Stimulated activated CD4-positive, alpha-beta T cell treated with anti-CD3 and anti-CD28 coated beads, Interleukin-2, amount 100 ng/mL, for 48 hours (primary cell): ENCODE measurements around the gene VIPAS39.

Experiments used
- DNase-seq, 2 donors: peaks; one replicate each; pipeline ENCODE4 v3.0.0-alpha.2; 2020

VIPAS39 gene

DNA sequence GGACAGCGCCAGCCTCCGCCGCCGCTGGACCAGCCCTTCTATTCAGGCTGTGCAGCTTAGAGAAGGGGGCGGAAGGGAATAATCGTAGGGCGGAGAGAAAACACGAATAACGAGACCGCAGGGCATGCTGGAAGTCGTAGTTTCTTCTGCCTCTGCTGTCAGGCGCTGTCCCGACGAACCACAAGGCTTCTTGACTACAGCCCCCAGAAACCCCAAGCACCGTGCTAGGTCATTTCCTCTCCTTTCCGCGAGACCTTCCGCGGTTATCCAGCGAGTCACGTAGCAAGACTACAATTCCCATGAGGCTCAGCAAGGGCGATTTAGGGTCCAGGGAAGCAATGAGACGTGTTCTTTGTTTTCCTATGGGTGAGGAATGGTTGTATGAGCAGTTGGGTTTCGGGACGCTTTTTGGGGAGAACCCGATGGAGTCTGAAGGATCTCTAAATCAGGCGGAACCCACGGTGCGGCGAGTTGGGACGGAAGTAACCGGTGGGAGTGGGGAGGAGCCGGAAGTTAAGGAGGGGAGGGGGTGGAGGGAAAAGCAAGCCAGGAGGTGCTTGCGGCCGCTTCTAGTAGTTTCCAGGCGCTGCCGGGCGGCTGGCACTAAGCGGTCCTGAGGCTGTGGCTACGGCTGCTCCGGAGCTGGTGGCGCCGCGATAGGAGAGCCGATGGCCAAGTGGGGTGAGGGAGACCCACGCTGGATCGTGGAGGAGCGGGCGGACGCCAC, at the start of gene VIPAS39, which contains the start of gene AHSA1:
VIPAS39 (minus strand) TSS at position 80 of the 727 bp plus-strand sequence. CDS start 3,499 bp downstream, outside the sequence.
AHSA1 (plus strand) TSS at position 572 of the 727 bp plus-strand sequence; CDS start at position 669, 97 bp downstream.
- DNase-seq, result peak; percentile 78 to 84

DNA sequence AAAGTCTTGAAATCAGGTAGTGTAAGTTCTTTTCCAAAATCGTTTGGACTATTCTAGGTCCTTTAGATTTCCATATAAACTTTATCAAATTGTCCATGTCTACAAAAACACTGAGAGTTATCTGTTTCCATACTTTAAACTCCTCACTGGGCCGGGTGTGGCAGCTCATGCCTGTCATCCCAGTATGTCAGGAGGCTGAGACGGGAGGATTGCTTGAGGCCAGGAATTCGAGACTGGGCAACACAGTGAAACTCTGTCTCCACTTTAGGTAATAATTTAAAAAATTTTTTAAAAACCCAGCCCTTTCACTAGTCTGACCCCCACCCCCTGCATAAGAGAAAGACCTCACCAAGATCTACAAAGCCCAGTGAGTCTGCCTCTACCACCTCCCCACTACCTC, 47.6 kb upstream of the VIPAS39 start:
- no peak for DNase-seq

DNA sequence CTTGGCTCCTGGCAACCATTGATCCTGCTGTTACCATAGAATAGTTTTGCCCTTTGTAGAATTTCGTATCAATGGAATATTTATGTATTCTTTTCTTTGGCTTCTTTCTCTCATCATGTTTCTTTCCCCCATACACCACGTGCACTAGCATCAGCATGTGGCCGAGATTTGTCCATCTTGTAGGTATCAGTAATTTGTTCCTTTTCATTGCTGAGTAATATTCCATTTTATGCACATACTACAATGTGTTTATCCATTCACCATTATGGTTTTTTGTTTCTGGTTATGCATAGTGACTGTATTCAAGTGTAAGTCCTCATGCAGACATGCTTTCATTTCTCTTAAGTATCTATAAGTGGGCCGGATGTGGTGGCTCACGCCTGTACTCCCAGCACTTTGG, 45.7 kb upstream of the VIPAS39 start:
- DNase-seq, result no peak

DNA sequence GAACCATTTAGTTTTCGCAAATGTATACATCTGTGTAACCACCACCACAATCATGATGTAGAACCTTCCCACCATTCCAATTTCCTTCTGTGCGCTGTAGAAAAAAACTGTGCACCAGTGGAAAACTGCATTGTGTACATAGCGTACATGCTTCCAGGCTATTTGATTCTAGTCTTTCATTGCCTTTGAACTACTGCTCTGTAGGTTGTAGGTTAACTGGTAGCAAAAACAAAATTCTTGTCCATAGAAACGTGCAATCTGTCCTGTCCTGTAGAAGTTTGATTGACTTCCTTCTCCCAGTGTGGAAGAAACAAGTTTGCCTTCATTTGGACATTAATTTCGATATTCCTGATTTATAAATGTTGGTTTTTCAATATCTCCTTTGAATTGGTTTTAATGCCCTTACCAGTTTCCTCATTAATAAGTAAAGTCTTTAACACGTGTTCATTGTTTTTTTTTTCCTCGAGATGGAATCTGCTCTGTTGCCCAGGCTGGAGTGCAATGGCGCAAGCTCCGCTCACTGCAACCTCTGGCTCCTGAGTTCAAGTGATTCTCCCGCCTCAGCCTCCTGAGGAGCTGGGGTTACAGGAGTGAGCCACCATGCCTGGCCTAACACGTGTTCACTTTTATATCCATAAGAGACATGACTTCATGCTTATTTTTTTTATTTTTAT, 44.8 kb upstream of the VIPAS39 start:
- DNase-seq, result no peak

DNA sequence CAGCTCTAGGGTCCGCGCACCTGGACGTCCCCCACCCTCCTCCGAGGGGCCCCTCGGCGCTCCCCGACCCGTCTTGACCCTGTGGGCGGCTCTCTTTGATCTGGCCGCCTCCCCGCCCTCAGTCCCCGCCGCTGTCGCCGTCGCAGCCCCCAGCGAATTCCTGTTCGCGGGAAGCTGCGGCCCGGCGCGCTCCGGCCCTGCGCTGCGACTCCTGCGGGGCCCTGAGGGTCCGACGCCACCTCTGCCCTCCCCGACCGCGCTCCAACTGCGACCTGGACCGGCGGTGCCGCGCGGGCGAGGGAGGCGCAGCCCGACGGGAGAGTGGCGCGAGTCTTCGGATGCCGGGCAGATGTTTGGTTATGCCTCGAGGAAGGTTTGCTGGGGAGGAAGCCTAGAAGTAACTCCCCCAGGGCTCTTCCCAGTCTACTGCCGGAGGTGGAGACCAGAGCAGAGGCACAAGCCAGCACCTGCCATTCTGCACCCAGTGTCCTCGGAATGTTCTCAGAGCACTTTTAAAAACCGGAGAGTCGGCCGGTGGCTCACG, 41.7 kb upstream of the VIPAS39 start:
- DNase-seq, result no peak

DNA sequence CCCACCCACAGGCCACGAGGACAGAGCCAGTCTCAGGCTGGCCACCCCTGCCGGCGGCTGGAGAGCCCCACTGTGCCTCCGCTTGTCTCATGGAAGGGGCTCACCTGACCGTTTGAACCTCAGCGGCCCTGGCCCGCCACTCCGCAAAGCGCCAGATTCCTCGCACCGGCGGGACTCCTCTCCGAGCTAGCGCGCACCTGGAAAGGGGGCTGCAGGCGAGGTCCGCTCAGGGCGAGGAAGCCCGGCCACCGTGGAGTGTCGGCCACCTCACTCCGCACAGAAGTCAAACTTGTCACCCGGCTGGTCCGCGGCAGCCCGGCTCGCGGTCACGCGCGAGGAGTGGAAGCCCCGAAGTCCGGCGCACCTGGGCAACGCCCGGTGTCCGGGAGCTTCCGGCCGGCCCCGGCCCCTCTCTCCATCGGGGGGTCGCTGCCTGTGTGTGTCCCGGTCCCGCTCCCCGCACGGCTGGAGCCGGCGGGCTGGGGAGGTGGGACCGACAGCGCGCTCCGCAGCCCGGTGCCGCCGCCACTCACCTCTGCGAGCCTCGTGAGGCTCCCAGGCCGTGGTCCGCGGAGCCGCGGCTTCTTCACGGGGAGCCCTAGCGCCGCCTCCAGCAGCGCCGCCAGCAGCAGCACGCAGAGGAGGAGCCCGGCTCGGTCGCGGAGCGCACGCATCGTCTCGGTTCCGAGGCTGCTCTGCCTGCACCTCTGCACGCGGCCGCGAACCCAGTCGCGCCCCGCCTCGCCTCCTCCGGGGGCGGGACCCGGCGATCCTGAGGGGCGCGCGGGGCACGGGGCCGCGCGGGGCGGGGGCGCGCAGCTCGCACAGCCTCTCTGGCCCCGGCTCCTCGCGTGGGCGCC, 40.9 kb upstream of the VIPAS39 start, which contains the start of gene ISM2:
ISM2 (minus strand) TSS at position 697 of the 860 bp plus-strand sequence; CDS start at position 674, 23 bp downstream.
- peak; percentile 26 to 36 for DNase-seq

DNA sequence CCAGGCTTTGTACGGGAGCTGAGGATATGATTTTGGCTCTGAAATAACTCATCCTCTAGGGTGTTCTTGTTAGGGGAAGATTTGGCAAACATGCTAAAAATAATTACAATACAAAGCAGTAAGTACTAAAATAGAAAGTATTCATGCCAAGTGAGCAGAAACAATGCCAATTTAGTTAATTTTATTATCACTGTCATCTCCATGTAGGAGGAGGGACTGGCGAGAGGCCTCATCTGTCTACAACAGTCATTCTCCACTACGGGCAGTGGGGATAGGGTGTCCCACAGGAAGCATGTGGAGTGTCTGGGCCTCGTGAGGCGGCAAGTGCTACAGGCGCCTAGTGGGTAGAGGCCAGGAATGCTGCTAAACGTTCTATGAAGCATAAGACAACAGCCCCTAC, 37.9 kb upstream of the VIPAS39 start:
- DNase-seq, result no peak

DNA sequence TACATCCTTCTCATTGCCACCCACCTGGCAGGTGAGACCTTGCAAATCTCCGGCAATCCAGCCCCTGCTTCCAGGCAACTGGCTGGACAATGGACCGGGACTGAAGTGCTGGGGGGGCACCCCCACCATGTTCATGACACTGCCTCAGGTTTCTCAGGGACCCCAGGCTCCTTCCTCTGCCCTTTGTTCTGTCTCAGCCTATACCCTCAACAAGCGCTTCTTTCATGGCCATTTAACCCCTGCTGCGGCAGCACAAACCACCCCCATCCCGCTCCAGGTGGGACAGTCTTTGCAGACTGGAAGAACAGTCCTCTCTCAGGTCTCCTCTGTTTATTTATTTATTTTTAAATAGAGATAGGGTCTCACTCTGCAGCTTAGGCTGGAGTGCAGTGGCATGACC, 33.7 kb upstream of the VIPAS39 start:
- DNase-seq, result no peak

DNA sequence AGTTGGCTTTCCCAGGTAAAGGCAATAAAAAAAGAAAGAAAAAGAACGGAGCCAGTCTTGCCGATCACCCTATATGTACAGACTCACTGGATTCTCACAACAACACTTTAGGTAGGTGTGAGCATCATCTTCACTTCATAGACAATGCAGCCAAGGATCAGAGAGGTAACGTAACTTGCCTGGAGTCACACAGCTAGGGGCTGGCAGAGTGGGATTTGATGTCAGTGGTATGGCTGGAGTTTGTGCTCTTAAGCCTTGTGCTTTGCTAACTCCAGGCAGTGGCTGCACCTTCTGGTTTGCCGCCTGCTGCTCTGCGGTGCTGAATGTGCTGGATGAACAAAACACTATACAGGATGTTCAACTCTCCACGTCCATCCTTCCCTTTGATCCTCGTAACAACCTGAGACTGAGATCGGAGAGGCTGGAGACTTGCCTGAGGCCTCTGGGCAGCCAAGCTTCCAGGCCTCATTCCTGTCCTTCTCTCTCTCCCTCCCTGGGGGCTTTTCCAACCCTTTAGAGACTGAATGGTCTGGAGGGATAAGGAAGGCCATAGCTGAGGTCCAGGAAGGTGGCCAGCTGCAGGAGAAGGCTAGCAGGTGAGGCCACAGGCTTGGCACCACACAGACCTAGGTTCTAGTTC, 33.1 kb upstream of the VIPAS39 start:
- DNase-seq, result no peak

DNA sequence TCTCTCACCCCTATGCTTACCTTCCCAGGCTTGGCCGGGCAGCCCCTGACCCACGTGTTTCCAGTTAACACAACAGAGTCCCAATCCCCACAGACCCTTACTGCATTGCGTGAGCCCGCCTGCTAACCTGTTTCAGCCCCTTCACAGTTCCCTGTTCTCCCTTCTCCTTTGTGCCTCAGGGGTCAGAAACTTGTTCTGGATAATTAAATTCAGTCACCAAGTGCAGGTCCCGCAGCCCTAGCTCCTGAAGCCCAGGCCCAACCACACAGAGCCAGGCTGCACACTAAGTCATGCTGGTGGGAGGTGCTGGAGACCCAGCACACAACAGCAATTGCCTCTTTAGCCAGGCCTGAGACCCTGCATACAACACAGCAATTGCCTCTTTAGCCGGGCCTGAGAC, 31.6 kb upstream of the VIPAS39 start:
- no peak for DNase-seq

DNA sequence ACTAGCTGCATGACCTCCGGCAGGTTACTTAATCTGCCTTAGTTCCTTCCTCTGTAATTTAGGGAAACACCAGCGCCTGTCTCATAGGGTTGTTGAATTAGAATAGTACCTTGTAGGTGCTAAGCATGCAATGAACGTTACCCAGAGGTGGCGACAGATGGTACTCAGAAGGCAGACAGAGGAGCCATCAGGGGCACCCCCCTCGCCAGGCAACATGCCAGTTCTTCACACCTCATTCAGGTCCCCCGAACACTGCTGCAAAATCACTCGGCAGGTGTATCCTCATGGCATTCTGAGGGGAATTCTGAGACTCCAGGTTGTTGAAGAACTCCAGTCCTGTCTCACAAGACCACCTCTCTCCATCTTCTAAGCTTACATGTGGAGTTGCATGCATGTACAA, 31.2 kb upstream of the VIPAS39 start:
- DNase-seq, result no peak

DNA sequence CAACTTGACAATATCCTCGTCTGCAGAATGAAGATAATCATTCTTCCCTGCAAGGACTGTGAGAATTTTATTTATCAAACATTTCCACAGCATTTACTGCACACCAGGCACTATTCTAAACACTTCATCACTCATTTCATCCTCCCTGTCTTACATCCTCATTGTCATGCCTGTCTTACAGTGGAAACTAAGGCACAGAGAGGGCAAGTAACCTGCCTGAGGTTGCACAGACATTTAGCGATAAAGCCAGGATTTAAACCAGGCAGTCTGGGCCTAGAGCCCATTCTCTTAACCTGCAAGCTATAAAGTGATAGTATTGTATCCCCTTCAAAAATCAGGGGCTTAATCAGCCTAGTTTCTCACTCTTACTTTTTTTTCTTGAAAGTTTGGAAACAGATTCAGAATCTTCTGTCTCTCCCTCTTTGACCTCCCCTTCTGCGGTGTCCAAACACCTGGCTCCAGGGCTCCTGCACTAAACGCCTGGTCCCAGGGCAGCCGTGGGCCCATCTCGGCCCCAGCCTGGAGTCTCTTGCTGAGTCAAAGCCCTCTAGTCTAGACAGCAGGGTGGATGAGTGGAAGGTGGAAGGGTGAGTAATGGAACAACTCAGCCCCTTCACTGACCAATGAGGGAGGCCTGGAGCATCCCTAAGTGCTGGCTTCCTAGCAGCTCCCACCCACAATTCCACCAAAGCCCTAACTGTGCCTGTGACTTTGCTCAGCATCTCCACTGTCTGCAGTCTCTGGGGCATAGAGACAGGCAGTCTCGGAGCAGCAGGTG, 28.7 kb upstream of the VIPAS39 start:
- no peak for DNase-seq

DNA sequence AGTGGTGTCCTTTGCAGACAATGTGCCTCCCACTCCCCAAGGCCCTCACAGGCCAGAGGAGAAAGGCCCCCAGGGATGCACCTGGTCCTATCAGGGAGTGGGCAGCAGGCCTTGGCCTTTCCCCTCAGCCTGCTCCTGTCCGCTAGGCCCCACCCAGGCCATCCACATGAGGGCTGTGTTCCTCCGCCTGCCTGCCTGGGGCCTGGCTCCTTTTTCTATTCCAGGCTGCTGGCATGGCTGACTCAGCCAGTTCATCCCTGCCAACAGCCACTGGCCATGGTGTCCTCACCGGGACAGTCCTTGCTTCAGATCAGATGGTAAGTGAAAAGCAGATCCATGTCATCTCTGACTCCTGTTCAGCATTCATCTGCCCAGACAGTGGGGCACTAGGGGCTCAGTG, 27.9 kb upstream of the VIPAS39 start:
- no peak for DNase-seq

DNA sequence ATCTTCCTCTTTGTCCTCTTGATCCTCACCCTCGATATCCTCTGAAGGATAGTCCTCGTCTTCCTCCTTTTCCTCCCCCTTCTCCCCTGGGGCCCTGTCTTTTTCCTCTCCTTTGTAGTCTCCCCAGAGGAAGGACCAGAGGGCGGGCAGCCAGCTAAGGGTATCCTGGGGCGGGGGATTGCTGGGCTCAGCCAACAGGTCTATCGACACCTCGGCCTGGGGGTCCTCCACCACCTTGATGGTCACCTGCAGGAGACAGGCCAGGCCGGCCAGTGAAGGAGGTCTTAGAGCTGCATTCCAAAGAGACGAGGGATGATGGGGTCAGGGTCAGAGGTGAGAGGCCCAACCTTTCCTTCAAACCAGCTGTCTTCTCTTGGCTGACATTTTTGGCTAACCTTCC, 25.0 kb upstream of the VIPAS39 start:
- DNase-seq, result no peak

DNA sequence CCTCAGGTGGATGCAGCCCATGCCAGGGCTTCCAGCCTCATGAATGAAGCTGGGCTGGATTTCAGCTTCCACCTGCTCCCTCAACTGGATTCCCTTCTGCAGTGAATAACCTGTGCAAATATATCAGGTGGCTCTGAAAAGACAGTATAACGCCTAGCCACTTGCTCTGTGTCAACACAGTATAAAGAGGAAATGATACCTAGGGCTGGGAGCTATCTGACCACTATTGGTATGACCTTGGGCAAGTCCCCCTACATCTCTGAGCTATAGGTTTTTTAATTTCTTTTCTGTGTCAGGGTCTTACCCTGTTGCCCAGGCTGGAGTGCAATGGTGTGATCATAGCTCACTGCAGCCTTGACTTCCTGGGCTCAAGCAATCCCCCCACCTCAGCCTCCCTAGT, 21.4 kb upstream of the VIPAS39 start:
- no peak for DNase-seq

DNA sequence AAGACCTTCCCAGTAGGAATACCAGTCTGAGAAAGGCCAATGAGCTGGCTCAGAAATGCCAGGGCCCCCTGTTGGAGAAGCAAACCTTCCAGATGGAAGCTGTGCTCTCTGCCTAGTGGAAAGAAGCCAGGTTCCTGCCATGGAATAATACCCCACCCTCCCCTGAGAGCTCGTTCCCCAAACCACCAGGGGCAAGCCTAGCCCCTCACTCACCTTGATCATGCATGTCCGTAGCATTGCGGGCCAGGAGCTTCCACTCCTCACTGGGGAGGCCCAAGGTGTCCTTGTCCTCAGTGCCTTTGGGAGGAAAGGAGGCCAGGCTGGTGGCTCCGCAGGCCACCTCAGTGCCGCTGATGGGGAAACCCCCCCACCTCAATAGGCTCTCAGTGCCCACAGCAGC, 20.6 kb upstream of the VIPAS39 start:
- DNase-seq, result no peak

DNA sequence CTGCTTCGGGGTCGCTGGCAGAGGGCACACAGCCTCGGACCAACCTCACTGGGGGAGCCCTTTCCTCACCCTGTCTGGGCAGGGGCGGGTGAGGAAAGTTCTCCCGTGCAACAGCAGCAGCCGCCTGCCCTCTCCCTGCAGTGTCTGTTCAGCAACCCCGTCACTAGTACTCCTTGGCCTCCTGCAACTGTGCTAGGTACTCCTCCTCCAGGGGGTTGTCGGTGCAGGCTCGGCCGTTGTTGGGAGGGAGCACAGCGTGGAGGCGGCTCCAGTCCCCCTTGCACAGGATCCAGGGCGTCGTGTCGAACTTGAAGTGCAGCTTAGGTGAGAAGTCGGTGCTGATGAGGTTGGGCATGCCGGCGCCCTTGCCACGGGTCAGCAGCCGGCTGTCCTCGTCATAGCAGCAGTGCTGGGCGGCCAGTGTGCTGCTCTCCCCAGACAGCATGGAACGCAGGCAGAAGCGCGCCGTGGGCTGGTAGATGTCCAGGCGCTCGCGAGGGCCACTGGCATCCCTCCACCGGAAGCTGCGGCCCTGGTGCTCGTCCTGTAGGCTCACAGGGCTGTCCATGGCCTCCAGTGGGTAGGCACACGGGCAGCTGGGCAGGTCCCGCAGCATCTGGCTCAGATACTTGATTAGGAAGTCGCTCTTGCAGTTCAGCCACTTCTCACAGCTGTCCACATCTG, 18.2 kb upstream of the VIPAS39 start:
- DNase-seq, result no peak

DNA sequence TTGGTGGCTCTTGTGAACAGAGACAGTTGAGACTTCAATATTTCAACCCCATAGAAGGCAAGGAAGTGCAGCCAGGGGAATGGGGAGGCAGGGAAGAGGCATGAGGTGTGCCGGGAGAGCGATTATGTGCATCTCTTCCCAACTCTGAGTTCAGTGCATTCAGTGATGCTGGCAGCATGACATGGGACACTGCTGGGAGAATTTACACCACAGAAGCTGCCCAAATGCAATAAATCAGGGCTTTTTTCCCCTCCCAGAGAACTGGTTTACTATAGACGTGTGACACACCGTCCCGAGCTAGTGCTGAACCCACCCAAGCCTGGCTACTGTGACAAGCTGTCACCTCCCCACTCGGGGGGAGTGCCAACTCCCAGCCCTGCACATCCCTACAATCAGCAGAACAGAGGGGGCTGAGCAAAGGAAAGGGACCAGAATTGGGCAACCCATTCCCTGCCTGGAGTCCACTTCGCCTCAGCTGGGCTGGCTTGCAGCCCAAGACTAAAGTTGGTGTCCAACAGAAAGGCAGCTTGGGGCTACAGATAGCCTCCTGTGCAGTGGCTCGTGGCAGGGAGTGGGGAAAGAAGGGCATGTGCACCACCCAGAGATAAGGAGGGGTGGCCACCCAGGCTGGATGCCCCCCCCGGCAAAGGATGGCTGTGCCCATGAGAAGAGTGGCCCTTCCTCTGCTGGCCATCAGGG, 17.2 kb upstream of the VIPAS39 start:
- no peak for DNase-seq

DNA sequence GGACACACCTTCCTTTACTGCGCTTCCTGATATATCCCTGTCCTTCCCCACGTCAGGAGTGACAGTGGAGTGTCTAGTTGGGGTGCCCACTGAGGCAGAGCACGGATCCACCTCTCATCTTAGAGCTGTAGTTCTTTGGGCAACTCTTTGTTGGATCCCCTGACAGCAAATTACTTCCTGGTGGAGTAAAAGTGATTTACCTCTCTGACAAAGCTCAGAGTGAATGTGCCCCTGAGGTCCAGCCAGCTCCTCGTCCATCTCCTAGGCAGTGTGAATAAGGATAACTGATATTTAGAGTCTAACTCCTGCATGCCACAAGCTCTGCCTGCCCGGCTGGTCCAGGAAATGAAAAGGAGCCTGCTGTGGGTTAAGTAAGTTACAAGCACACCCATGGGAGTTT, 16.5 kb upstream of the VIPAS39 start:
- no peak for DNase-seq

DNA sequence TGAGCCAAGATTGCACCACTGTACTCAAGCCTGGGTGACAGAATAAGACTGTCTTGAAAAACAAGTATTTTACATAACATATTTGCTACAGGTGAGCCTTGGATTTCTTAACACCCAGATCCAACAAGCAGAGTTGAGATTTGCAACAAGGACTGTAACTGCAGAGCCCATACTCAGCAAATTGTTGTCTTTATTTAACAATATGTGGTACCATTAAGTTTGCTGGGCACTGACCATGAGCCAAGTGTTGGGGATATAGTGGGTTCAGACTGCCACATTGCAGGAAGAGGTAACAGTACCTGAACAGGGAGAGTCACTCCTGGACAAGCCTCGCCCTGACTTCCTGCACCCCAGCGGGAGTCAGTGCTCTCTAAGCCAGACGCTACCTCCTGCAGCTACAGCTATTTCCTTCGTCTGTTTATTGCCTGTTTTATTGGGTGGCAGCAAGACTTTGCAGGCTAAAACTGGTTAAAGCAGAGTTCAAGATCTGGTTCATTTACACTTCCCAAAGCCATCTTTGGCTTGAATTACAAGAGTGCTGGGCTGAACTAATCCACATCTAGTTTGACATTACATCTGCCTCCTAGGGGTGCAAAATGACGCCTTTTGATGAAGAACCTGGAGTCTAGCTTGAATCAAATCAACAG, 12.9 kb upstream of the VIPAS39 start:
- DNase-seq, result no peak
